ENCODE results near the gene NAGLU.
A peak's percentile ranks its signal among the peaks of the same experiment; 100 is the strongest.

The NAGLU gene

GRCh38 chr17:42561897-42562387, 25.9 kb downstream of the NAGLU start, which contains the start of gene COASY:
Gene COASY, plus strand, starts transcription at chr17:42562148. Its CDS starts 475 bp downstream, at chr17:42562623.
- TF ChIP-seq CTCF (conservative IDR thresholded peaks at IDR 0.05; ENCODE audit: low read depth), result no peak
- peak; percentile 98 for DNase-seq (ENCODE audit: low spot score)
- POLR2A ChIA-PET (ENCODE audit: low non-redundant PET), result no interaction called here
- peak within 1 kb of the TSS; percentile 89 for H3K27ac ChIP-seq
- CTCF ChIA-PET, result no interaction called here

DNA sequence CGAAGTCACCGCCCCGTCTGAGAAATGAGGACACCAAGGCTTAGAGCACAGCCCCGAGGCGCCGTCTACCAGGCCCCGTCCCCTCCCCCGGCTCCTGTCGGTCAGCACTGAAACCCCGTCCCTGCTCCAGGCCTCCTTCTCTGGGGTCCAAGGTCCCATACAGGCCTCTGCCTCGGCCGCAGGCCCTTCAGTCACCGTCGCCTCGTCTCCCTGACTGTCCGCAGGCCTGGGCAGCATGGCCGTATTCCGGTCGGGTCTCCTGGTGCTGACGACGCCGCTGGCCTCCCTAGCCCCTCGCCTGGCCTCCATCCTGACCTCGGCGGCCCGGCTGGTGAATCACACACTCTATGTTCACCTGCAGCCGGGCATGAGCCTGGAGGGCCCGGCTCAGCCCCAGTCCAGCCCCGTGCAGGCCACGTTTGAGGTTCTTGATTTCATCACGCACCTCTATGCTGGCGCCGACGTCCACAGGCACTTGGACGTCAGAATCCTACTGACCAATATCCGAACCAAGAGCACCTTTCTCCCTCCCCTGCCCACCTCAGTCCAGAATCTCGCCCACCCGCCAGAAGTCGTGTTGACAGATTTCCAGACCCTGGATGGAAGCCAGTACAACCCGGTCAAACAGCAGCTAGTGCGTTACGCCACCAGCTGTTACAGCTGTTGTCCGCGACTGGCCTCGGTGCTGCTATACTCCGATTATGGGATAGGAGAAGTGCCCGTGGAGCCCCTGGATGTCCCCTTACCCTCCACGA, 26.5 kb downstream of the NAGLU start:
- no peak for TF ChIP-seq CTCF (conservative IDR thresholded peaks at IDR 0.05; ENCODE audit: low read depth)
- peak overlapping the region; percentile 89 for H3K27ac ChIP-seq
- CTCF ChIA-PET, result no interaction called here
- POLR2A ChIA-PET (ENCODE audit: low non-redundant PET), result no interaction called here
- DNase-seq (ENCODE audit: low spot score), result no peak

DNA sequence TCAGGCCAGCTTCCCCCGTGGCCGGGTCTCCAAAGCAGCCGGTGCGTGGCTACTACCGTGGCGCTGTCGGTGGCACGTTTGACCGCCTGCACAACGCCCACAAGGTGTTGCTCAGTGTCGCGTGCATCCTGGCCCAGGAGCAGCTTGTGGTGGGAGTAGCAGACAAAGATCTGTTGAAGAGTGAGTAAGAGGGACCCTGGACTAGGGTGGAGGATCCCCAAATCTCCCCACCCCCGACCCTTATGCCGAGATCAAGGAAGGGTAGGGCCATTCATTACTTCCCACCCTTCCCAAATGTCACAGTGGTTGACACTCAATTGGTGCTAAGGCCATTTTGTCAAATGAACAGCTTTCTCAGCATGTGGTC, 27.1 kb downstream of the NAGLU start:
- no peak for DNase-seq (ENCODE audit: low spot score)
- ChIA-PET POLR2A (ENCODE audit: low non-redundant PET) (interaction anchor here (0.7 kb wide), 1 partner anchor 114 kb away, joined by 4 read pairs; no protein-coding TSS in a partner anchor), CTCF (no interaction called here)
- no peak for TF ChIP-seq CTCF (conservative IDR thresholded peaks at IDR 0.05; ENCODE audit: low read depth)
- peak overlapping the region; percentile 89 for H3K27ac ChIP-seq

DNA sequence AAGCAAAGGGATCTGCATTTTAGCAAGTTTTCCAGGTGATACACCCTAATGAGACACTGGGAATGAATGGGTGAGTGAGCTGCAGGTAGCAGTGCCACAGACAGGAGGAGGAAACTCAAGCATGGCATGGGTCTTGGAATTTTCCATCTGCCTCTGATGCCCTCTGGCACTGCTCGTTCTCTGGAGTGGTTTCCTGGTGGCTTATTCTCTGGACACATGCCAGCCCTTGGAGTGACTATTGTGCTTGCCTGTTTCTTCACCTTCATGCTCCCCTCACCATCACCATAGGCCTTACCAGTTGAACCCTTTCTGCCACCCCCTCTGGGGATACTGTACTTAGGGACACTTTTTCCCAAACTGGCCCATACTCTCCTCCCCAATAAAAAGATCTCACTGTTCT, 27.5 kb downstream of the NAGLU start:
- no peak for DNase-seq (ENCODE audit: low spot score)

GRCh38 chr17:42563950-42564349, 27.9 kb downstream of the NAGLU start:
- DNase-seq (ENCODE audit: low spot score), result no peak
- H3K27ac ChIP-seq, result peak overlapping the region; percentile 89
- POLR2A ChIA-PET (ENCODE audit: low non-redundant PET), result interaction anchor here (0.7 kb wide), 1 partner anchor 113 kb away, joined by 4 read pairs; no protein-coding TSS in a partner anchor
- no peak for TF ChIP-seq CTCF (conservative IDR thresholded peaks at IDR 0.05; ENCODE audit: low read depth)
- CTCF ChIA-PET, result no interaction called here

More for the DNA sequence above, 27.5 kb downstream of the NAGLU start:
- TF ChIP-seq CTCF (conservative IDR thresholded peaks at IDR 0.05; ENCODE audit: low read depth), result no peak
- CTCF ChIA-PET, result no interaction called here
- H3K27ac ChIP-seq, result peak overlapping the region; percentile 89
- POLR2A ChIA-PET (ENCODE audit: low non-redundant PET), result interaction anchor here (0.7 kb wide), 1 partner anchor 114 kb away, joined by 4 read pairs; no protein-coding TSS in a partner anchor

DNA sequence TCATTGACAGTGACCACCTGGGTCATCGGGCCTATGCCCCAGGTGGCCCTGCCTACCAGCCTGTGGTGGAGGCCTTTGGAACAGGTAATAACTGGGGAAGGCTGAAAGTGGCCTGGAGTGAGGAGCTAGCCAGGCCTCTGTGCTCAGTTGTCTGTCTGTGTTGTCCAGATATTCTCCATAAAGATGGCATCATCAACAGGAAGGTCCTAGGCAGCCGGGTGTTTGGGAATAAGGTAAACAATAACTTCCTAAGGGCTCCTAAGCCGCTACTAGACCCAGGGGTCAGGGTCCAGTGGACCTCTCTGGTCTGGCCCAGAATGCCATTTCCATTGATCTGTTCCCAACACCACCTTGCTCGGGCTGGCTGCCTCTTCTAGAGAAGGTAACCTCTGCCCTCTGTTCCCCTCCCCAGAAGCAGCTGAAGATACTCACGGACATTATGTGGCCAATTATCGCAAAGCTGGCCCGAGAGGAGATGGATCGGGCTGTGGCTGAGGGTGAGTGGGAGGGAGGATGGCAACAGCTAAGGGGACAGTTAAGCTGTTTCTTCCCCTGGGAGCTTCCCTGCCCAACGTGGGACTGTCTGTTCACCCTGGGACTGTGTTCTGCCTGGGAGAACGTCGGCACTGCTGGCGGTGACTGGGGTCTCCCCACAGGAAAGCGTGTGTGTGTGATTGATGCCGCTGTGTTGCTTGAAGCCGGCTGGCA, 28.9 kb downstream of the NAGLU start:
- POLR2A ChIA-PET (ENCODE audit: low non-redundant PET), result interaction anchor here (0.5 kb wide), 1 partner anchor 11 kb away, joined by 4 read pairs; no protein-coding TSS in a partner anchor
- DNase-seq (ENCODE audit: low spot score), result no peak
- CTCF ChIA-PET, result no interaction called here
- no peak for TF ChIP-seq CTCF (conservative IDR thresholded peaks at IDR 0.05; ENCODE audit: low read depth)
- H3K27ac ChIP-seq, result peak overlapping the region; percentile 89
